GM20431 (cell line): Measurements from ENCODE around the gene KIF17.

ENCODE experiments used
- in situ Hi-C: fragments of 300-500 bp; cut with MseI, MboI; formaldehyde crosslinking; loops from one replicate; pipeline ENCODE4 v1.15.0; 2020; ENCODE audit warnings: low sequenced_read_pairs; ENCODE audit not compliant: unreplicated experiment

The KIF17 gene

DNA sequence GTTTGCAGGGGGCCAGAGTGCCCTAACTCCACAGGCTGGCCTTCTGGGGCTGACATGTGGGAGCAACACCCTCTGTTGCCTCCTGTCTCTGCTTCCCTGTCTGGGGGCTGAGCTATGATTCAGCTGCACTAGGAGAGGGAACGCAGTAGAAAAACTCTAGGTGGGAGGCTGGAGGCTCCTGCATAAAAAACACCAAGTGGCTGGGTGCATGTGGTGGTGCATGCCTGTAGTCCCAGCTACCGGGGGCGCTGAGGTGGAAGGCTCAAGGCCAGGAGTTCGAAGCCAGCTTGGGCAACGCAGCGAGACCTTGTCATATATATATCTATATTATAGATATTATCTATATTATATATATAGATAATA lies 5.6 kb downstream of the KIF17 start:
- in situ Hi-C loops: no loop called here

DNA sequence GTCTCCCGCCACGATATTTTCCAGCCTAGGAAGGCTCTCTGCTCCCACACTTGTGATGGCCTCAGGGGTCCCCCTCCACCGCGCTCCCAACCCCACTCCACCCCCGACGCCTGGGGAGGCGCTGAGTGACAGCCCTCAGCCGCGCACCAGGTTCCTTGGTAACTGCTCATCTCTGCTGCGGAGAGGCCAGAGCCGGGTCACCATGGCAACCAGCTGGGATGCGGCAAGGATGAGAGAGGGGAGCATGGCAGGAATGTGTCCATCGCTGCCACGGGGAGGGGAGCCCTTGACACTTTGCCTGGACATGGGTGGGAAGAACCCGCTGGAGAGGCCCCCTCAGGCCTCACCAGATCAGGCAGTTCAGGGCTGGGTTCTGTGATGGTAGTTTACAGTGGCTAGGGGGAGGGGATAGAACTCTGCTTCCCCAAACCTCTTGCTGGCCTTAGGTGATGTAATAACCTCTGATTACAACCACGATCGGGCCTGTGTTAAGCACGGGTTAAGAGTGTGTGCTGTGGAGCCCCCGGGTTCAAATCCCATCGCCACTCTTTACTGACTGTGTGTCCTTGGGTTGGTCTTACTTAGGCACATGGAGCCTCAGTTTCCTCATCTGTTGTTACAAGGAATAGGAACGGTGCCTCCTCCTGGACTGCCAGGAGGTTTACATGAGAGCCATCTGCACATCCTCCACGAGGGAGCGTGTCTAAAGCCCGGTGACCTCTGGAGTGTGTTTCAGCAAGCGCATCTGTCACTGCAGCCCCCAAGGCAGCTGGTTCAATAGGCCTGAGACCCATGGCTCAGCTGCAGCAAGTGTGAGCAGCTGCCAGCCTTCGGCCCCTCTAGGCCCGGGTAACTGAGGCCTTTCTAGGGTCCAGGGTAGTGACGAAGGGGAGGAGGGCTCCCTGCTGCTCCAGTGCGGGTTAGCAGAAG lies 6.3 kb downstream of the KIF17 start:
- in situ Hi-C loops: no loop called here

DNA sequence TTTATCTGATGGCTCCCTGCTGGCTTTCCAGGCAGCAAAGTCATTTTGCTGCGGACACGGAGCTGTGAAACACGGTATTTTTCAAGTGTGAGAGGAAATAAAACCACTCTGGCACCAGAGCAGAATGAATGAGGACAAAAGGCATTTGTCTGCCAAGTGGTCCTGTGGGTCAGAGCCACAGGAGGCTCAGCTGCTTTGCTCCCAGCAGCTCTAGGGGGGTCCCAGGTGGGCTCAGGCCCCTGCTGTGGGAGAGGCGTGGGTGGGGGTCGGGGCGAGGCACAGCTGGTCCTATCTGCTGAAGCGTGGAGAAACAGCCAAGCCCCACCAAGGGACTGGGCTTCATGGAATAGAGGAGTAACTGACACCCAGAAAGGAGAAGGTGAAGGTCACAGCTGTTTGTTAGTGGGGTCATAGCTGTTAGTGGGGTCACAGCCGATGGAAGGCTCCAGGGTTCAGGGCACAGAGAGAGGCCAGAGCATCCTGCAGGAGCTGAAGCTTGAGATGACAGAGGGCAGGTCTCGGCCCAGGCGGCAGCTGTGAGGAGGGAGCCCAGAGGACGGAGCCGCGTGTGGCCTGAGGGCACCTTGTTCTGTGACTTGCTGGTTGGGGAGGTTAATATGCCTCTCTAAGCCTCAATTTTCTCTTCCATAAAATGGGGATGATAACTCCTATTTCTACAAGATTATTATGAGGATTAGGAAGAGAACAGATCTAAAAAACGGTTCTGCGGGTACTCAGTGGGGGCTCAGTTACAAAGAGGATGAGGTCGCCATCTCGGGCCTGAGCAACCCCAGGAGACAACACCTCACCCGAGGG lies 7.1 kb downstream of the KIF17 start:
- in situ Hi-C loops: no loop called here

DNA sequence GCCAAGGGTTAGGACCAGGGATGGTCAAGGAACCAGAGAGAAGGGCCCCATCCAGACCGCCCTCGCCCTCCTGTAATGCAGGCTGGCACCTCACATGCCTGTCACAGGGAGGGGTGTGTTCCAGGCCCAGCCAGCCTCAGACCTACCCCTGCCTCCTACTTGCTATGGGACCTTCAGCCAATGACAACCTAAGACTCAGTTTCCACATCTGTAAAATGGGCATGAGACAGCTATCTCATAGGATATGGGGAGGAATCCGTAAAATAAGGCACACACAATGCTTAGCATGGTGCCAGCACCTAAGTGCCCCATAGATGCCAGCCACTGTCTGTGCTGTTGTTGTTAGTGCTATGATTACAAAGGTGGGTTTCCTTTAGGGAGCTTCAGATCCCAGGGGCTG lies 7.9 kb downstream of the KIF17 start:
- in situ Hi-C loops: no loop called here

DNA sequence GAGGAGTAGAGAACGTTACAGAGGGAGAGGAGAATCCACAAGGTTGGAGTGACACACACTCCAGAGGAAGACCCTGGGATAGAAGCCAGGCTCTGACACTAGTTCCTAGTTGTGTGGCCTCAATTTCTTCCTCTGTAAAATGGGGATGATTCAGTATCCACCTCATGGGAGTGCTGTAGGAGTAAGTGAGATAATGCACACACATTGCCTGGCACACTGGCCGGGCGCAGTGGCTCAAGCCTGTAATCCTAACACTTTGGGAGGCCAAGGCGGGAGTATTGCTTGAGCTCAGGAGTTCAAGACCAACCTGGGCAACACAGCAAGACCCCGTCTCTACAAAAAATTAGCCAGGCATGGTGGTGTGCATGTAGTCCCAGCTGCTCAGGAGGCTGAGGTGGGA lies 8.9 kb downstream of the KIF17 start:
- in situ Hi-C loops: no loop called here

DNA sequence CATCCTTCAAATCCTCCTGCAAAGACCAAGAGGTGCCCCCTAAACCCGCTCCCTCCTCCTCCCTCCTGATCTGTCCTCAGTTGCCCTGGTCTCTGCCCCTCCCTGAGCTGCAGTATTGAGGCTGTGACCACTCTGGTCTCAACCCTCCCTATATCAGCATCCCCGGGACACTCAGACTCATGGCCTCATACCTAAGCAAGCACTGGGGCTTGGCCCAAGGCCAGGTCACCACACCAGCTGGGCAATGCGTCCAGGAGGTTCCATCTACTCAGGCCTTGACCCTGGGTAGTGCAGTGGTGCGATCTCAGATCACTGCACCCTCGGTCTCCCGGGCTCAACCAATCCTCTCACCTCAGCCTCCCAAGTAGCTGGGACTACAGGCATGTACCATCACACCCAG lies 9.8 kb downstream of the KIF17 start:
- in situ Hi-C loops: no loop called here

DNA sequence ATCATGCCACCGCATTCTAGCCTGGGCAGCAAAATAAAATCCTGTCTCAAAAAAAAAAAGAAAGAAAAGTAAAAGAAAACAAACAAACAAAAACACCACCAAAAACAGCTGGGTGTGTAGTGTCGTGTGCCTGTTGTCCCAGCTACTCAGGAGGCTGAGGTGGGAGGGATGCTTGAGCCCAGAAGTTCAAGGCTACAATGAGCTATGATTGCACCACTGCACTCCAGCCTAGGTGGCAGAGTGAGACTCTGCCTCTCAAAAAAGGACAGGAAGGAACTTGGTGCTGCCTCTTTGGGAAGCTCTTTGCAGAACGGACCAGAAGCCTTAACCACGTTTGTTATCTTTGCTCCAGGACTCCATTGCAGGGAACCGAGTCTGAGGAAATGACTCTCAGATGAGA lies 11.0 kb downstream of the KIF17 start:
- in situ Hi-C loops: no loop called here

DNA sequence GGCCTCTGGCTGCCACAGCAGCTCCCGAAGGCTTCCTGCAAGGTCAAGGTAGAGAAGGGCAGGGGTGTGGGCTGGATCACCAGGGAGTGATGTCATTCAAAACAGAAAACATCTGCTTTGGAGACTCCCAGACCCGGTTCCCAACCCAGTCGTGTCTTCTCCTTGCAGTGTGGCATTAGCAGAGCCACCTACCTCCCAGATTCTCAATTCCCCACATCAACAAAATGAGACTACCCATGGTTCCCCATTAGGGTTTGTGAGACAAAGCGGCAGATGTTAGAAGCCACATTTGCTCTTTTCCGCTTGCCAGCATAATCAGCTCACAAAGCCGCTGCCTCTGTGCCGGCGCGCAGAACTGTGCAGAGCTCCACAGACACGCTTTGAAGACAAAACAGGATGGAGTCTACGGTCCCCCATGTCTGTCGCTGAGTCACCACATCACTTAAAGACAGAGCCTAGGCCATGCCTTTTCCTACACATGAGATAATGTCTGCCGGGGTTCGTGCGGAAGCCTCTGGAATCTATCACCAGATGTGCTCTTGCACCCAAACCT lies 12.5 kb downstream of the KIF17 start:
- in situ Hi-C loops: no loop called here

DNA sequence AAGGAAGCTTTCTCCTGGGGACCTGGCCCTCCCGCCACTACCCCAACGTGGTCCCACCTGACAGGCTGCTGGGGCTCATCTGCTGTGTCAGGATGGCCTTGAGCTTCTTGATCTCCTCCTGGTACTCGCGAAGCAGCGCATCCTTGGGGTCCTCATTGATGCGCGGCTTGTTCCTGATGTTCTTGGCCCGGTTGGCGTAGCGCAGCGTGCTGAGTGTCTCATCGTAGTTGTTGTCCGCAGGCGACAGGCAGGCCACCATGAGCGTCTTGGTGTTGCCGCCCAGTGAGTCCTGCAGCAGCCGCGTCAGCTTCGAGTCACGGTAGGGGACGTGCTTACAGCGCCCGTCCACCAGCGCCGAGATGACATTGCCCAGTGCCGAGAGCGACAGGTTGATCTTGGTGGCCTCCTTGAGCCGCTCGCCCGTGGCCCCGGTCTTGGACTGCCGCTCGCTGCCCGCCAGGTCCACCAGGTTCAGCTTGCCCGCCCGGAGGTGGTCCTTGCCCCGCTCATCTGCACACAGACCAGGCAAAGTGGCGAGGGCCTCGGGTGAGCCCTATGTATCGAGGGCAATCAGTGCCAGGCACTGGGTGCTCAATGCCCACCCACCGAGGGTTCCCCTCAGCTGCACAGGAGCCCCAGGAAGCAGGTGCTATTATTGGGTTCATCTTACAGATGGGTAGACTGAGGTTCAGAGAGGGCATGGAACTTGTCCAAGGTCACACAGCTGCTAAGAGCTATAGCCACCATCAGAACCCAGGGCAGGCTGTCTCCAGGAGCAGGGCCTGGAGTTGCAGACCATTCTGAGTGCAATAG lies 13.2 kb downstream of the KIF17 start:
- in situ Hi-C loops: no loop called here

DNA sequence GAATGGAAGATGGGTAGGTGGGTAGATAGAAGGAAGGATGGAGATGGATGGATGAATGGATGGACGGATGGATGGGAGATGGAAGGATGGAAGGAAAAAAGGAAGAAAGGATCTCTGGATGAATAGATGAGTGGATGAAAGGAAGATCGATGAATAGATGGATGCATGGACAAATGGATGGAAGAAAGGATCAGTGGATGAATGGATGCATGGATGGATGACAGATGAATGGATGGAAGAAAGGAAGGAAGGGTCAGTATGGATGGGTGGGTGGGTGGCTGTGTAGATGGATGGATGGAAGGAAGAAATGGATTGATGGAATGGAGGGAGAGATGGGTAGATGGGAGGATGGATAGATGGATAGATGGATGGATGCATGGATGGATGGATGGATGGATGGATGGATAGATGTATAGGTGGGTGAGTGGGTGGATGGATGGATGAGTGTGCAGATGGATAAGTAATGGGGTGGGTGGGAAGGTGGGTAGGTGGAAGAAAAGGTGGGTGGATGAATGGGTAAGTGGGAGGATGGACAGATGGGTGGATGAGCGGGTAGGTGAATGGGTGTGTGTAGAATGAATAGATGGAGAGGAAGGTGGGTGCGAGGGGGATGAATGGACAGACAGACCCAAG lies 14.6 kb downstream of the KIF17 start:
- in situ Hi-C loops: no loop called here

DNA sequence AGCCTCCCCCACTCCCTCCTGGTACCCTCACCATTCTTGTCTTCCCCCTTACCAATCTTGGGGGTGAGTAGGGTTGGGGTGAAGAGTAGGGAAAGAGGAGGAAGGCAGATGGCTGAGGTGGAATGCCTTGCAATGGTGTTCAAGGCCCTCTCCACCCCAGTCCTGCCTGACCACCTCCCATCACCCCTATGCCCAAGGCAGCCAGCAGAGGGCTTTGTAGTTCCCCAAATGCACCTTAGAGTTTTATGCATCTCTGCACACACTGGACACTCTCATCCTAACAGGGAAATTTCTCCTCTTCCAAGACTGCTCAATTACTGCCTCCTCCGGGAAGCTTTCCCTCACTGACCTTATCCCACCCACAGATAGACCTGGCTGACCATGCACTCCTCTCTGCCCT lies 15.4 kb downstream of the KIF17 start:
- in situ Hi-C loops: no loop called here

DNA sequence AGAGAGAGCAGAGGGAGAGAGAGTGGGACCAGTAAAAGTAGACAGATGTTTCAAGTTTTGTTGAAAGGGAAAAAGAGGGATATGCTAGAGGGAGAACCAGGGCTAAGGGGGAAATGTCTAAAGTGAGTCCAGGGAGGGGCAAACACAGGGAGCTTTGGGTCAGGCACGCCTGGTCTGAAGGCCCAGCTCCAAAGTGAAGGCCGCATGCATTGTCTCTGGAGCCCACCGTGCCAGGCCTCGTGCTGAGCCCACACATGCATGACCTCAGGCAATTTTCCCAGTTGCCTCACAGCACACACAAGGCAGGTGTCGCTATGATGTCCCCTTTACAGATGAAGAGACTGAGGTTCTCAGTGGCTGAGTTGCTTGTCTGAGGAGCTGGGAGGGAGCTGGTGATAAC lies 16.0 kb downstream of the KIF17 start:
- in situ Hi-C loops: no loop called here

DNA sequence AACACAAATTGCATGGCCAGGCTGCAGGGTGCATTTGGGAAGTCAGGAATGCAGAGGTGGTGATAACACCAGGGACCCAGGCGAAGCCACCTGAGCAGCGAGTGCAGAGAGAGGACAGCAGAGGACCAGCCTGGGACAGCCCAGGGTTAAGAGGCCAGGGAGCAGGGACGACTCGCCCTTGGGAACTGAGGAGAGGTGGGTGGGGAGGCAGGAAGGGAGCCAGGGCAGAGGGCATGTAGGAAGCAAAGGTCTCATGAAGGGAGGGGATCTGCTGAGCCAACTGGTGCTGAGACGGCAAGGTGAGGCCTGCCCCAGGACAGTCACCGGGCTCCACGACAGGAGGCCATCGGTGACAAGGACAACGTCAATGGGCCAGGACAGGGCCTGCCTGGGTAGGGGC lies 16.4 kb downstream of the KIF17 start:
- in situ Hi-C loops: no loop called here

DNA sequence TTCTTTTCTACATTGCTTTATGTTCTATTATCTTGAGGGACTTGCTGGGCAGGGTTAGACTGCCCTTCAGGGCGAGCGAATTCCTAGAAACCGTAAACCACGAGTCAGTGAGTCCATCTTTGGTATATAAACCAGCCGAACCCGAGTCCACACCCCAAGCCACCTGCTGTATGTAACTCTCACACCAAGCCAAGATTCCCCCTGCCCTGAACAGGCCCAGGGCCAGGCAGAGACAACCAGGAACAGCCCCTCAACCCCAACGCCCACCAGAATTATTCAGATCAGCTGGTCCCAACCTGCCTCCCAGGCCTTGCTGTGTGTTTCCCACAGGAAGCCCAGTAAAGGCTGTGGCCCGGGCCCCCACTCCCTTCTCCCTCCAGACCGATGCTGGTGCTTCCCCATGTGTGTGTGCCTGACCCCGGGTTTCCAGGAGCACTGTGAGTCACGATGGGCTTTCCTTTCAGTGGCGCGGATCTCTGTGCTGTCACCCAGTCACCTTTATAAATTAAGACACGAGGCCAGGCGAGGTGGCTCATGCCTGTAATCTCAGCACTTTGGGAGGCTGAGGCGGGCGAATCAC lies 17.1 kb downstream of the KIF17 start:
- in situ Hi-C loops: no loop called here

DNA sequence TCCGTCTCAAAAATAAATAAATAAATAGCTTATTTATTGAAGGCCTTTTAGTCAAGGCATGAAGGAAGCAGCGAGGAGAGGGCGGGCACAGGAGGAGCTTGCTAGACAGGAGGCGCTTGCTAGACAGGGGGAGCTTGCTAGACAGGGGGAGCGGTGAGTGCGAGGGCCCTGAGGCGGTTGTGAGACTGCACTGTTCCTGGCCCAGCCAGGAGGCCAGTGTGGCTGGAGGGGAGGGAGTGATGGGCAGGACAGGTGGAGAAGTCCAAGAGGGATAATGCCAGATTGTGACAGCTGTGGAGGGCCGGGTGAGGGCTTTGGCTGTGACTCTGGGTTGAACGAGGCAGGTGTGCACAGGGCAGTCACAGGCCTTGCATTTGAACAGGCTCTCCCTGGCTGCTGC lies 18.2 kb downstream of the KIF17 start:
- in situ Hi-C loops: loop anchor here (10.0 kb wide), 1 partner anchor 495 kb away; no protein-coding TSS in a partner anchor

DNA sequence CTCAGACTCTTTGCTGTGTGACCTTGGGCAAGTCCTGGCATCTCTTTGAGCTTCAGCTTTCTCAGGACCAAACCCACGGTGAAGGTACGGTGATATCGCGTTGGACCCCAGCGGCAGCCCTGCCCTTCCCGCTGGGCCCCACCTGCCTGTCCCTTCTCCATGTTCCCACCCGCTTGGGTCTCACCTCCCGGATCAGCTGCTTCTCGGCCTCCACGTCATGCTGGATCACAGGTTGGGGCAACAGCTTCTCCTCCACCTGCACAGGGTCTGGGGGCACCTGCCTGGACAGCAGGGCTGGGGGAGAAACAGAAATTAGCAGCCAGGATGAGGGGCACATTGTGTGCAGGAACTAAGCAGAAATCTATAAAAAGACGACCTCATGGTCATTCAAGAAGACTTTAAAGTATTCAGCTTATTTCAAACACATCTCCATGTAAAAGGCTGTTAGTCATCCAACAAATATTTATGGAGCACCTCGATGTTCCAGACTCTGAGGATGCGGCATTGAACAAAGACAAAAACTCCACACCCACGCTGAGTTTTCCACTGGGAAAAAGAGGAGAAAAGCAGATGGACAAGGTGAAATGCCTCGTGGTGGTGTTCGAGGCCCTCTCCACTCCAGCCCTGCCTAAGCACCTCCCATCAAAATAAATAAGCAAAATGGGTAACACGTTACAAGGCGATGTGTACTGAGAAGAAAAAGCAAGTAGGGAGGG lies 19.5 kb downstream of the KIF17 start:
- in situ Hi-C loops: loop anchor here (10.0 kb wide), 1 partner anchor 496 kb away; no protein-coding TSS in a partner anchor

DNA sequence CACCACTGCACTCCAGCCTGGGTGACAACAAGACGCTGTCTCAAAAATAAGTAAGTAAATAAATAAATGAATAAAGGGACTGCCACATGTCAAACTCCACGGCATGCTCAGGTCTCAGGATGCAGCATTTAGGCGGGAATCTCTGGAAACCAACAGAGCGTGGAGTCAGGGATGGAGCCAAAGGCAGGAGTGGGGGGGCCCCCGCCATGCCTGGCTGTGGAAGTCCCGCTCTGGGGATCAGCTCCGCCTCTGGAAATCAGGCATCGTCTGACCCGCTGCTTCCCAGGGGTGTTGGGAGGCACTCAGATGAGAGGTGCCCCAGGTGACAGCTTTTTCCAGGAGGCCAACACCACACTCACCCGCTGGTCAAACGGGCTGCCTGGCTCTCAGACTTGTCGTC lies 20.2 kb downstream of the KIF17 start:
- in situ Hi-C loops: loop anchor here (10.0 kb wide), 1 partner anchor 497 kb away; no protein-coding TSS in a partner anchor
